Endothelial cell of umbilical vein (primary cell): ENCODE data around the gene NTSR1.

ENCODE experiments used
- CTCF ChIP-seq, 2 donors: IDR thresholded peaks; 1 replicate in 1 of 2; 2 replicates in 1 of 2; pipeline ENCODE4 v1.5.1; 2011; ENCODE audit warnings: low read length in 2 of 2, mild to moderate bottlenecking in 2 of 2, moderate library complexity in 2 of 2, control low read depth in 1 of 2, inconsistent platforms in 1 of 2, low read depth in 1 of 2; ENCODE audit not compliant: insufficient read depth in 1 of 2; ENCODE audit errors: extremely low read depth in 1 of 2
- EZH2 ChIP-seq: IDR thresholded peaks from 2 replicates; pipeline ENCODE4 v1.6.1; 2012; ENCODE audit warnings: borderline replicate concordance, low read depth, mild to moderate bottlenecking, moderate library complexity, low read length, inconsistent platforms; ENCODE audit not compliant: severe bottlenecking
- FOS ChIP-seq: IDR thresholded peaks from 2 replicates; pipeline ENCODE4 v1.6.1; 2011; ENCODE audit warnings: mild to moderate bottlenecking, low read length, moderate library complexity, borderline replicate concordance; ENCODE audit not compliant: insufficient read depth
- GATA2 ChIP-seq: IDR thresholded peaks from 2 replicates; pipeline ENCODE4 v1.7.0; 2011; ENCODE audit warnings: low read depth, mild to moderate bottlenecking, moderate library complexity, mixed read lengths, low read length; ENCODE audit not compliant: insufficient read length, insufficient read depth
- TF ChIP-seq, protein P1 (sequence below): IDR thresholded peaks from 2 replicates; pipeline ENCODE4 v1.6.1; 2011; ENCODE audit not compliant: insufficient read depth, insufficient read length

DNA sequence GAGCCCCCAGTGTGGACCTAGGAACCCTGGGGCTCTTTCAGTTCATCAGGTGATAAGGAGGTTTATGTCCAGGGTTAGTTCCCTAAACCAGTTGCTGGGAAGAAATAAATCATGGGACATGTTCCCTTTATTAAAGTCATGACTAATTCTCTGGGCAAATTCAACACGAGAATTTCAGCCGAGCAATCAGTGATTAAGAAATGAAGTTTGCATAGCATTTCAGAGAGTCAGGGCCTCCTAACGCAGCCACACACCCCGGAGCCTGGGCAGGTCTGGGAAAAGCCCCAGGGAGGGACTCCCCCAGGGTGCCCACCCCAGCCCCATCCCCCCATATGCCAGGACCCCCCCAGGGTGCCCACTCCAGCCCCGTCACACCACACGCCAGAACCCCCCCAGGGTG lies 46.2 kb upstream of the NTSR1 start:
- TF ChIP-seq EZH2 (no peak), FOS (no peak), GATA2 (no peak), CTCF (IDR thresholded peaks at IDR 0.05; ENCODE audit: extremely low read depth in 1 of 2, insufficient read depth in 1 of 2, low read depth in 1 of 2, low read length in 2 of 2) (no peak)
- TF ChIP-seq, protein P1, sequence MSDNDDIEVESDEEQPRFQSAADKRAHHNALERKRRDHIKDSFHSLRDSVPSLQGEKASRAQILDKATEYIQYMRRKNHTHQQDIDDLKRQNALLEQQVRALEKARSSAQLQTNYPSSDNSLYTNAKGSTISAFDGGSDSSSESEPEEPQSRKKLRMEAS: no peak
